HG02943 (cell line): ENCODE measurements around the gene ADORA3.
"Not testable (repeated sequence)": the region's sequence is repeated elsewhere in the genome, so short reads cannot be mapped to it uniquely, and the experiment has no call there.

Experiments used
- ATAC-seq: cut with Tn5 transposase; IDR thresholded peaks from one replicate; pipeline ENCODE4 v1.9.1; 2021; ENCODE audit warnings: mild to moderate bottlenecking, low read depth, moderate library complexity; ENCODE audit not compliant: unreplicated experiment

Gene ADORA3

DNA sequence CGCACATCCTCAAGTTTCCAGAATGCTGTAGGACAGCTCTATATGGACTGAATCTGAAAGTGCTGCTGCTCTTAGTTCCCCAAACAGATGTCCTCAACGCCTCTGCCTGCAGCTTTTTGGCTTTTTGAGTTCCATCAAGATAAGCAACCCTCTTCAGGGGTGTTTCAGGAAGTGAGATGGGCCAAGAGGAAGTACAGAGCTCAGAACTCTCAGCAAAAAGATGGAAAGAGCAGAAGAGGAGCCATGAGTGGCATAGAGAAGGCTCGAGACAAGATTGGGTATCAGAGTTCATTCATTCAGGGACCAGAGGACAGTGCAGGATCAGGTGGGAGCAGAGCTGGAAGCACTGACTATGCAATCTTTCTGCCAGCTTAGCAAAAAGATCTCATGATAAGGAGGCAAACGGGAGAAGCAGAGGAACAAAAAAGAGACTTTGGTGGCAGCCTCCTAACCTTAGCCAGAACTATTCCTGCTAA lies at the start of gene ADORA3, which contains the start of gene TMIGD3:
Gene ADORA3 (minus strand): TSS at position 49 of the 476 bp plus-strand sequence. CDS start 279 bp downstream, outside the sequence.
Gene TMIGD3 (minus strand): TSS at position 49 of the 476 bp plus-strand sequence. CDS start 279 bp downstream, outside the sequence.
- no peak for ATAC-seq

- ATAC-seq = no peak
Observed at GRCh38 chr1:111553196-111553595, 49.8 kb upstream of the ADORA3 start.

- no peak for ATAC-seq
Observed at GRCh38 chr1:111552587-111552986, 49.2 kb upstream of the ADORA3 start.

GRCh38 chr1:111551623-111552411 lies 48.4 kb upstream of the ADORA3 start:
- ATAC-seq = no peak

DNA sequence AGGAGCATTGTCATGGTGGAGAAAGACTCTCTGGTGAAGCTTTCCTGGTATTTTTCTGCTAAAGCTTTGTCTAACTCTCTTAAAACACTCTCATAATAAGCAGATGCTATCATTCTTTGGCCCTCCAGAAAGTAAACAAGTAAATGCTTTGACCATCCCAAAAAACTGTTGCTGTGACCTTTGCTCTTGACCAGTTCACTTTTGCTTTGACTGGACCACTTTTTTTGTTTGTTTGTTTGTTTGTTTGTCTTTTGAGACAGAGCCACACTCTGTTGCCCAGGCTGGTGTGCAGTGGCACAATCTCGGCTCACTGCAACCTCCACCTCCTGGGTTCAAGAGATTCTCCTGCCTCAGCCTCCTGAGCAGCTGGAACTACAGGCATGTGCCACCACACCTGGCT lies 44.4 kb upstream of the ADORA3 start:
- not testable (repeated sequence) for ATAC-seq

DNA sequence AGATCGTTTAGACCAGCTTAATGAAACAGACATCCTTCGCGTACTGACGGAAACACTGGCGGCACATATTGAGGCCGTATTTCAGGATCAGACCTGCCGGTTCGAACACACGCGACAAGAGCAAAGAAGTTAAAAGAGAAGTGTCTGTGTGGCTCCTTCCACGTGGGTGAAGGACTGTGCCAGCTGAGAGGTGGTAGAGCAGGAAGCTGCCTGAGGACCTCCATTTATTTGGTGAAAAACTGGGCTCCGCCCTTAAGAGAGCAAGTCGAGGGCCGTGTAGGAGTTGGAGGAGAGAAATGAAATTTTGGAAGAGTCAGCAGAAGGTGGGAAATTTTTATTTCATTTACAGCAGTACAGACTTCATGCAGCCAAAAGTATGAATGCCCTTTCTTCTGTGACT lies 38.8 kb upstream of the ADORA3 start:
- no peak for ATAC-seq

GRCh38 chr1:111541721-111542120 lies 38.3 kb upstream of the ADORA3 start:
- ATAC-seq = no peak

- ATAC-seq = no peak
Observed at GRCh38 chr1:111540928-111541327, 37.5 kb upstream of the ADORA3 start.

- no peak for ATAC-seq
Observed at GRCh38 chr1:111538343-111539025, 35.1 kb upstream of the ADORA3 start.

DNA sequence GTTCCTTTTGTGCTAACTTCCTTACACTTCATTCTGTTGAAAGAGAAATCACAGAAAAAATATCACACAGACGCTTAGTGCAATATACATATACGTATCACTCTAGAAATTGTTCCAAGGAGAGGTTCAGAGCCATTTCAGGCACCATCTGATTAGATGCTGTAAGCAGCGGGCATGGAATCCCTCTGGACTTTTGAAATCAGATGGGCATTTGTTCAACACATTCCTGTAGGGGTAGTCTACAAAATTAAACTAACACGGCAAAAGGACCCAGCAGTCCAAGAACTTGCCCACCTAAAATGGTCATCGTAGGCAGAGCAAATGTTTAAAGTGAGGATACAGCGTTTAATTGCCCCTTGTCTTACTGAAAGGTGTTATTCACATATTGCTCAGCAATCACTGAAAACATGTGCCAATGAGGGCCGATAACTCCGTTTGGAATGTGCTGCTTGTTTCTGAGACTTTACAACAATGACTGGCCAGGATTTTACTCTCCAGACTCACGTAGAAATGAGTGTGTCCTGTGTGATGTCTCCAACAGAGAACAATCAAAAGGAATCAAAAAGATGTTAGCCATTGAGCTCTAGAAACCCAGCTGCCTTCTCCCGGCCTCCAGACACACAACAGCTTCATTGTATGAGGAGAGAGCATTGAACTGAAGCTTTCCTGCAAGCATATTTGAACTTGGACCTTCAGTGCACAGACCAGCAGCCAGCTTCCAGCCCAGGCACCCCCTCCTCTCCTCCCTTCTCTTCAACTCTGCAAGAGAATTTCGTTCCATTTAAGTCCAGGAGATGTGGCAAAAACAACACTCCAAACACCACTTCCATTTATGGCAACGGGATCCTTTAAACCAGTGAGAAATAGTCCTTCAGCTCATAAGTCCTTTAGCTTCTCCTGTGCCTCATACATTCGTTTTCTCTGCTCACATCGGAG lies 32.1 kb upstream of the ADORA3 start:
- ATAC-seq = no peak

DNA sequence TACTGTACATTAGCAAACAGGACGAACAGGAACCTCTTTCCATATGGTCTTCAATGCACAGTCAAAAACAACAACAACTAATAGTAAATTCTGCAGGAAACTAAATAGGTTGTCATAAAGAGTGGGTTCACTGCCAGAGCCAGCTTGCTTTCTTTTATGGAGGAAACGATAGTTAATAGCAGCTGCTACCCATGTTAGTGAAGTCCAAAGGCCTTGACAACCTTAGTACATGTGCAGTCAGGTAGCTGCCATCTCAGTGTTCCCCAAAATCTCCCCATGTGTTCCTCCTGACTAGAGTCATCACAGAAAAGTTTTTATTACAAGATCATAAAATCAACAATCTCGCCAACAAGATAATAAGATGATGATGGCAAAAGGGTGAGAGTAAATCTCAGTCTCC lies 16.6 kb upstream of the ADORA3 start:
- no peak for ATAC-seq

DNA sequence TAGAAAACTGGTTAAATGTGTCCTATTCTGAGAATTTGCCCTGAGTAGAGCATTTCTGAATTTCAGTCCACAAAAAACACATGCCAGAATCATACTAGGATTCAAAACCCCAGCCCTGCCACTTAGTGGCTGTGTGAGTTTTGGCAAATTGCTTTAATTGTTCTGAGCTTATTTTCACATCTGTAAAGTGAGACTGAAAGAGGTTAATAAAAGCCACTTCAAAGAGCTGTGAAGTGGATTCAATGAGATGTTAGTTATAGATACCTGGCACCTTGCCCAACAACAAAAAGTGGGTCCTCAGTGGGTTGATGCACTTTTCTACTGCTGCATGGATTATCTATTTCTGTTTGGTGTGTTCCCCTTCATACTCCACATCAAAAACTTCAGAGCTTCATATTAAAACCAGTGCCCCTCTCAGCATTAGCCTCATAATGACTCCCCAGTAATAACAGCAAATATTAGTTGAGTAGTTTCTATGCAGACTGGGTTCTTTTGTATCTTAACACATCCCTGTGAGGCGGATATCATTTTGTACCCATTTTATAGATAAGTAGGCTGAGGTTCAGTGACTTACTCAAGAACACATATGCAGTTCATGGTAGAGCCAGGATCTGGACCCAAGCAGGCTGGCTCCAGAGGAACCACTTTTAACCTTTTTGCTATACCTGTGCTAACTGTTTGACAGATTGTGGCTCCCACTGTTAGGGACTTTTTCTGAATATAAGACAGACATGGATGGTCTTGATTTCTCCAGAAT lies 14.2 kb upstream of the ADORA3 start:
- no peak for ATAC-seq

GRCh38 chr1:111516005-111516535 lies 12.6 kb upstream of the ADORA3 start:
- no peak for ATAC-seq

DNA sequence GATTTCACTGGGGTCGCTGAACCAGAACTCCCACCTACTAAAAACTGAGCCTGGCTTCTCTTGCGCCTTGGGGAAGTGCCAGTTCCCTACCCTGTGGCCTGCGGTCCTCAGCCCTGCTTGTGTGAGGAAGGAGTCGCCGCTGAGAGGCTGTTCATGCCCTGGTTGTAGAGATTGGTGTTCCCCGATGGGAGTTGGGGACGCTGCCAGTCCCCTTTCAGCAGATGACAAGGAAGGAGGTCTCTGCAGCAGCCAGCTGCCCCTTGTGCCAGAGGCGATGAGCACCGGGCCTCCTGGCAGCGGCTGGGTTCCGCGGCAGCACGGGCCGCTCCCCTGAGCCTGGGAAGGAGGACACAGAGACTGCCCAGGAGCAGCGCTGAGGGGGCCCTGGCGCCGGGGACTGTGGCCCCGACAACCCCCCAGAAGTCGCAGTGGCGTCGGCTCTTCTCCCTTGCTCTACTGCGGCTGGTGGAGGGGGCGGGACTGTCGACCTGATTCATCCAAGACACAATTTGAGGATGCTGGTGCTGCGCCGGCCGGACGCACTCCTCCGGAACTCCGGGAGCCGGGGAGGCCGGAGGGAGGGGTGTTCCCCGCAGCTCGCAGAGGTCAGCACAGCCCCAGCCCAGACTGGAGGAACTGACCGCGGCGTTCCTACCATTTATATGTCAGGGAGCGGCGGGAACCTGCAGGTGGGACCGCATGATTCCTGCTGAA lies 12.0 kb upstream of the ADORA3 start:
- no peak for ATAC-seq

DNA sequence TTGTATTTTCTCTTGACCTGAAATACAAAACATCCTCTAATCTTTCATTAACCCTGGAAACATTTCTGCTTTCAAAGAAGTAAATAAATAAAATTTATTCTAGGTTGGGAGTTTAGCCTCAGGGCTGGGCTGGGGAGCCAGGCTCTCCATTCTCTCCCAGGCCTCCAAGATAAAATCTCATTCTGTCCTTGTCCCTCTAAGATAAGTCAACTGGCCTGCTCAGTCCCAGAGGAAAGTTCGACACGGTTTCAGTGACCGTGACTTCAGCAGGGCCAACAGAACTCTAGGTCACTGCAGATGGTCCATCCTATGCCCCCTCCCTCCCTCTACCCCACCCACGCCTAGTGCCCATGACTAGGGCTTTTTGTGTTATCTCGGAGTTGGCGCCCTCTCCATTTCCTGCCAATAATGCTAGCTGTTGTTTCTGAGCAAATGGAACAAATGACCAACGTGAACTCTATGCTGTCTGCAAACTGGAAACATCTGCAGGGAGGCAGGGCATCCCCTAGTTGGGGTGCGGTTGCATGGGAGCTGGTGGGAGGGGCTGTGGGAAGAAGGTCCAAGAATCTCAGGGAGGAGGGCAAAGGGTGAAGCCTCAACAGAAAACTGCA lies 10.1 kb upstream of the ADORA3 start:
- no peak for ATAC-seq

- ATAC-seq = no peak
Observed at GRCh38 chr1:111512931-111513330, 9.5 kb upstream of the ADORA3 start.

DNA sequence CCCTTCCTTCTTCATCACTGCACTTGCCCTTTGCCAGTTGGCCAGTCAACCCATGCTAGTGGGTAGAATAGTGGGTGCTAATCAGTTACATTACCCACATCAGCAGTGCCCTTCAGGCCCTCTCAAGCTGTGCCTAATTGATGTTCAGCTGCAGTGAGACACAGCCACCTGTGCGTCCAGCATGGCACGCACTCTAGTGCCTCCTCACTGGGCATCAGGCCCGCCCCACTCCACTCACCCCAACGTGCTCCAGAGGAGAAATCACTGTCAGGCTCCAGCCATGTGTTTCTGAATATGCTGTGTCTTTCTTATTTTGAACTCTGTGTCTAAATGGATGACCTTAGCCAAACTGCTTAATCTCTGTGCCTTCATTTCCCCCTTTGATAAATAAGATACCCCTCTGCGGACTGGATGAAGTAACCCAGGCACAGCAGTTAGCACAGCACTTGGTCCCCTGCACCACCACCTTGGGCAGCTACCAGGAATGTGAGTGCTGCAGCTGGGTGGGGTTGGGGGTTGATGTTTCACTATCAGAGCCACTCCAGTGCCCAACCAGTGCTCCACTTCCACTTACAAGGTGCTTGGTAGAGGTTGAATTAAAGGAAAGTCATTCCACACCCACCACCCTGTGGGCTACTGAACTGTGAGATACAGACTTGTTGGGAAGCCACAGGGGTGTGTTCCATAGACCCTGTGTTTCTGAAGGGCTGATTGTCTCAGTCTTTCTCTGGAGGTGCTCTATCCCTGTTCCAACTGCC lies 8.9 kb upstream of the ADORA3 start:
- ATAC-seq = no peak

DNA sequence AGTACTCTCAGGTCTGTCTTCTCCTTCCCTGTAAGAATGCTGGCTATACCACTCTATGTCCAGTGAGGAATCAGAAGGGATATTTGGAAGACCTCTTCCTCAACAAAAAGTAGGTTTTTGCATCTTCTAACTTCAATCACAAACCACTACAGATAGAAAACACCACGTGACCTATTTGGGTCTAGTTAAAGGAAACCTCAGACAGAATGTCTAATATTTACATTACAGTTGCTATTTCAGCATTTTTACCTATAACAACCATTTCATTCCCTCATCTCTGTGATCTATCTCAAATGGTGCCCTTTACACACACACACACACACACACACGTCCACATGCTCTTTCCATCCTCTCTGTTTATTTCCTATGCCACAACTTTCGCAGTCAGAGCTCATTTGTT lies 7.9 kb upstream of the ADORA3 start:
- ATAC-seq = no peak
